H9 (cell line): ENCODE data around the gene NDRG4. TPM values are rescaled to one million over a fixed set of nuclear protein-coding genes. Genes with fewer than 3 reads are reported as not detected.

Experiments
- DNase-seq: peaks from one replicate; pipeline ENCODE4 v3.0.0-alpha.2; 2017
- H2AFZ ChIP-seq: one replicate; pipeline ENCODE4 v1.6.1; 2013; ENCODE audit warnings: mild to moderate bottlenecking, low read length, control low read depth, moderate library complexity
- H2AK5ac ChIP-seq: 2 replicates; pipeline ENCODE4 v1.6.1; 2013; ENCODE audit warnings: low read length, control low read depth, mixed read lengths; ENCODE audit not compliant: insufficient read length
- H2BK120ac ChIP-seq: one replicate; pipeline ENCODE4 v1.6.1; 2013; ENCODE audit warnings: low read depth, mild to moderate bottlenecking, low read length, control low read depth, inconsistent platforms; ENCODE audit not compliant: poor library complexity, severe bottlenecking
- H2BK12ac ChIP-seq: 2 replicates; pipeline ENCODE4 v1.6.1; 2013; ENCODE audit warnings: low read length, control low read depth, mixed read lengths, low read depth; ENCODE audit not compliant: insufficient read length
- H2BK15ac ChIP-seq: 2 replicates; pipeline ENCODE4 v1.6.1; 2013; ENCODE audit warnings: low read depth, low read length, control low read depth
- H2BK20ac ChIP-seq: one replicate; pipeline ENCODE4 v1.6.1; 2013; ENCODE audit warnings: low read depth, mild to moderate bottlenecking, low read length, control low read depth, inconsistent platforms; ENCODE audit not compliant: poor library complexity, severe bottlenecking
- H2BK5ac ChIP-seq: 2 replicates; pipeline ENCODE4 v1.6.1; 2013; ENCODE audit warnings: low read length, control low read depth, mixed read lengths; ENCODE audit not compliant: insufficient read length
- H3K14ac ChIP-seq: 2 replicates; pipeline ENCODE4 v1.6.1; 2013; ENCODE audit warnings: low read length, control low read depth; ENCODE audit not compliant: insufficient read depth
- H3K18ac ChIP-seq: 2 replicates; pipeline ENCODE4 v1.6.1; 2013; ENCODE audit warnings: low read depth, mild to moderate bottlenecking, mixed read lengths, low read length, control low read depth; ENCODE audit not compliant: insufficient read length
- H3K23ac ChIP-seq: 2 replicates; pipeline ENCODE4 v1.6.1; 2013; ENCODE audit warnings: low read length, control low read depth, mixed read lengths, low read depth; ENCODE audit not compliant: insufficient read length
- H3K23me2 ChIP-seq: 2 replicates; pipeline ENCODE4 v1.6.1; 2013; ENCODE audit warnings: low read depth, mild to moderate bottlenecking, mixed read lengths, low read length, control low read depth; ENCODE audit not compliant: insufficient read length, poor library complexity, severe bottlenecking
- H3K27ac ChIP-seq: 2 replicates; pipeline ENCODE4 v1.5.1; 2013; ENCODE audit warnings: low read length, control low read depth, mixed read lengths, low read depth; ENCODE audit not compliant: insufficient read length
- H3K27me3 ChIP-seq: 2 replicates; pipeline ENCODE4 v1.6.1; 2013; ENCODE audit warnings: low read length, control low read depth, inconsistent platforms; ENCODE audit not compliant: insufficient read depth
- H3K4ac ChIP-seq: 2 replicates; pipeline ENCODE4 v1.6.1; 2013; ENCODE audit warnings: low read depth, mild to moderate bottlenecking, control low read depth, inconsistent platforms, low read length, moderate library complexity
- H3K4me1 ChIP-seq: 2 replicates; pipeline ENCODE4 v1.6.1; 2013; ENCODE audit warnings: low read length, control low read depth, inconsistent platforms; ENCODE audit not compliant: insufficient read depth
- H3K4me2 ChIP-seq: 2 replicates; pipeline ENCODE4 v1.6.1; 2013; ENCODE audit warnings: low read length, control low read depth, mixed read lengths; ENCODE audit not compliant: insufficient read length, insufficient read depth
- H3K56ac ChIP-seq: 2 replicates; pipeline ENCODE4 v1.6.1; 2013; ENCODE audit warnings: low read depth, mild to moderate bottlenecking, mixed read lengths, low read length, control low read depth; ENCODE audit not compliant: insufficient read length
- H3K79me1 ChIP-seq: 2 replicates; pipeline ENCODE4 v1.6.1; 2013; ENCODE audit warnings: low read depth, mild to moderate bottlenecking, moderate library complexity, low read length, control low read depth, inconsistent platforms; ENCODE audit not compliant: insufficient read depth, poor library complexity, severe bottlenecking
- H3K79me2 ChIP-seq: 2 replicates; pipeline ENCODE4 v1.6.1; 2013; ENCODE audit warnings: low read length, control low read depth, inconsistent platforms; ENCODE audit not compliant: insufficient read depth
- H3K9ac ChIP-seq: 2 replicates; pipeline ENCODE4 v1.6.1; 2013; ENCODE audit warnings: low read length, control low read depth, mixed read lengths; ENCODE audit not compliant: insufficient read length; ENCODE audit errors: extremely low read depth
- H3K9me3 ChIP-seq: one replicate; pipeline ENCODE4 v1.6.1; 2013; ENCODE audit warnings: low read depth, low read length, inconsistent platforms; ENCODE audit not compliant: control insufficient read depth
- H3T11ph ChIP-seq: one replicate; pipeline ENCODE4 v1.6.1; 2013; ENCODE audit warnings: mild to moderate bottlenecking, low read length, control low read depth, inconsistent platforms
- H4K20me1 ChIP-seq: one replicate; pipeline ENCODE4 v1.6.1; 2013; ENCODE audit not compliant: control insufficient read depth, insufficient read length, insufficient read depth
- H4K5ac ChIP-seq: 2 replicates; pipeline ENCODE4 v1.6.1; 2013; ENCODE audit warnings: low read depth, mild to moderate bottlenecking, mixed read lengths, low read length, control low read depth; ENCODE audit not compliant: insufficient read length
- H4K8ac ChIP-seq: replicated peaks from 2 replicates; pipeline ENCODE4 v1.6.1; 2013; ENCODE audit warnings: low read length, control low read depth, mixed read lengths, low read depth; ENCODE audit not compliant: insufficient read length
- H4K91ac ChIP-seq: 2 replicates; pipeline ENCODE4 v1.6.1; 2013; ENCODE audit warnings: low read depth, mild to moderate bottlenecking, moderate library complexity, mixed read lengths, low read length, control low read depth; ENCODE audit not compliant: insufficient read length
- H3K27ac Mint-ChIP-seq, 3 experiments: 2 replicates in 2 of 3; 3 replicates in 1 of 3; pipeline ENCODE4 v1.8.0; 2020 to 2021; ENCODE audit warnings: mixed read lengths in 3 of 3, mild to moderate bottlenecking in 1 of 3, moderate library complexity in 1 of 3
- H3K27me3 Mint-ChIP-seq: 2 replicates; pipeline ENCODE4 v1.8.0; 2021; ENCODE audit warnings: low read depth, mild to moderate bottlenecking, moderate library complexity, mixed read lengths
- H3K36me3 Mint-ChIP-seq, 3 experiments: 2 replicates in 2 of 3; 3 replicates in 1 of 3; pipeline ENCODE4 v1.8.0; 2020 to 2021; ENCODE audit warnings: low read depth in 3 of 3, mixed read lengths in 3 of 3; ENCODE audit not compliant: insufficient read depth in 1 of 3
- H3K4me1 Mint-ChIP-seq, 2 experiments: 2 replicates each; pipeline ENCODE4 v1.8.0; 2020; ENCODE audit warnings: mixed read lengths in 2 of 2
- H3K4me3 Mint-ChIP-seq, 2 experiments: 2 replicates in 1 of 2; 3 replicates in 1 of 2; pipeline ENCODE4 v1.8.0; 2020 to 2021; ENCODE audit warnings: mild to moderate bottlenecking in 2 of 2, mixed read lengths in 2 of 2, moderate library complexity in 1 of 2
- H3K9me3 Mint-ChIP-seq, 2 experiments: 2 replicates in 1 of 2; 3 replicates in 1 of 2; pipeline ENCODE4 v1.8.0; 2020; ENCODE audit warnings: mild to moderate bottlenecking in 2 of 2, mixed read lengths in 2 of 2, moderate library complexity in 1 of 2
- WGBS: extraction: QIAGEN DNeasy Blood & Tissue Kit; methylation state at CpG from one replicate; pipeline ENCODE4 v1.1.7; 2013; ENCODE audit warnings: missing lambda C conversion rate, low lambda C conversion rate, mixed read lengths; ENCODE audit not compliant: insufficient read length; ENCODE audit errors: extremely low coverage; 5-methylcytosine and 5-hydroxymethylcytosine counted together
- total RNA-seq: library from RNA; stranded (reverse); gene quantifications from 2 replicates; pipeline ENCODE4 v1.2.1, GENCODE V29; 2021
- TF ChIP-seq, protein P1 (sequence below): fragments of 200-600 bp; sonication (generic); conservative IDR thresholded peaks from 3 replicates; pipeline ENCODE4 v1.8.0; 2021; ENCODE audit warnings: antibody characterized with exemption, mild to moderate bottlenecking

Gene NDRG4
- total RNA-seq, 1 experiment from 2014 or later, result 18.6 TPM

GRCh38 chr16:58551496-58551895 lies 51.6 kb downstream of the NDRG4 start:
- Histone ChIP-seq H2BK120ac (no peak overlapping the region), H2BK15ac (no peak overlapping the region), H3K4ac (no peak overlapping the region), H3K4me1 (no peaks in the 10 kb centered on the region), H3K4me2 (no peak overlapping the region), H4K5ac (no peak overlapping the region), H3K9ac (no peak overlapping the region), H2BK5ac (no peak overlapping the region), H3K56ac (no peak overlapping the region), H4K20me1 (no peaks in the 10 kb centered on the region), H4K91ac (no peak overlapping the region), H3K79me1 (no peaks in the 10 kb centered on the region), H3K27ac (no peak overlapping the region), H2AK5ac (no peak overlapping the region), H2BK12ac (no peak overlapping the region), H3K27me3 (no peaks in the 10 kb centered on the region), H3T11ph (no peak overlapping the region), H3K14ac (no peak overlapping the region), H3K79me2 (no peaks in the 10 kb centered on the region), H3K23me2 (no peaks in the 10 kb centered on the region), H3K23ac (no peak overlapping the region), H2AFZ (no peak overlapping the region), H3K18ac (no peak overlapping the region), H4K8ac (no peak overlapping the region), H2BK20ac (no peak overlapping the region), H3K9me3 (no peaks in the 10 kb centered on the region)
- peaks cover 21 to 95% (median 84%) of the 10 kb centered on the region in 3 experiments; a peak in 6 of 7 replicates for H3K36me3 Mint-ChIP-seq
- H3K9me3 Mint-ChIP-seq, result no peaks in the 10 kb centered on the region
- DNase-seq, result no peak
- H3K4me3 Mint-ChIP-seq, result no peak overlapping the region
- H3K27me3 Mint-ChIP-seq, result no peaks in the 10 kb centered on the region
- TF ChIP-seq, protein P1, sequence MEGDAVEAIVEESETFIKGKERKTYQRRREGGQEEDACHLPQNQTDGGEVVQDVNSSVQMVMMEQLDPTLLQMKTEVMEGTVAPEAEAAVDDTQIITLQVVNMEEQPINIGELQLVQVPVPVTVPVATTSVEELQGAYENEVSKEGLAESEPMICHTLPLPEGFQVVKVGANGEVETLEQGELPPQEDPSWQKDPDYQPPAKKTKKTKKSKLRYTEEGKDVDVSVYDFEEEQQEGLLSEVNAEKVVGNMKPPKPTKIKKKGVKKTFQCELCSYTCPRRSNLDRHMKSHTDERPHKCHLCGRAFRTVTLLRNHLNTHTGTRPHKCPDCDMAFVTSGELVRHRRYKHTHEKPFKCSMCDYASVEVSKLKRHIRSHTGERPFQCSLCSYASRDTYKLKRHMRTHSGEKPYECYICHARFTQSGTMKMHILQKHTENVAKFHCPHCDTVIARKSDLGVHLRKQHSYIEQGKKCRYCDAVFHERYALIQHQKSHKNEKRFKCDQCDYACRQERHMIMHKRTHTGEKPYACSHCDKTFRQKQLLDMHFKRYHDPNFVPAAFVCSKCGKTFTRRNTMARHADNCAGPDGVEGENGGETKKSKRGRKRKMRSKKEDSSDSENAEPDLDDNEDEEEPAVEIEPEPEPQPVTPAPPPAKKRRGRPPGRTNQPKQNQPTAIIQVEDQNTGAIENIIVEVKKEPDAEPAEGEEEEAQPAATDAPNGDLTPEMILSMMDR, result no peak
- WGBS, result no CpG with 5 or more reads among the region's 3 CpGs
- no peaks in the 10 kb centered on the region for H3K4me1 Mint-ChIP-seq
- no peak overlapping the region for H3K27ac Mint-ChIP-seq
